ENCODE results near the gene PCNX2. TPM values are rescaled to one million over a fixed set of nuclear protein-coding genes. Genes with fewer than 3 reads are reported as not detected.

The PCNX2 gene
- total and polyA plus RNA-seq, 2 of the 8 experiments (the other 6 are each of a cell fraction or from before 2014, with no cell fraction given): 46.1 to 57.6 TPM

- TF ChIP-seq, protein P1, sequence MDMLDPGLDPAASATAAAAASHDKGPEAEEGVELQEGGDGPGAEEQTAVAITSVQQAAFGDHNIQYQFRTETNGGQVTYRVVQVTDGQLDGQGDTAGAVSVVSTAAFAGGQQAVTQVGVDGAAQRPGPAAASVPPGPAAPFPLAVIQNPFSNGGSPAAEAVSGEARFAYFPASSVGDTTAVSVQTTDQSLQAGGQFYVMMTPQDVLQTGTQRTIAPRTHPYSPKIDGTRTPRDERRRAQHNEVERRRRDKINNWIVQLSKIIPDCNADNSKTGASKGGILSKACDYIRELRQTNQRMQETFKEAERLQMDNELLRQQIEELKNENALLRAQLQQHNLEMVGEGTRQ (IDR thresholded peaks at IDR 0.05; ENCODE audit: low read length): no peak
- TF ChIP-seq YY1 (IDR thresholded peaks at IDR 0.05; ENCODE audit: low read depth, low read length) (no peak), SUZ12 (IDR thresholded peaks at IDR 0.05; ENCODE audit: low read length) (no peak), CHD2 (IDR thresholded peaks at IDR 0.05; ENCODE audit: low read length) (no peak), POLR2A (IDR thresholded peaks at IDR 0.05; ENCODE audit: control extremely low read depth in 1 of 2, low read depth in 2 of 2, low read length in 2 of 2) (no peak), BCL11A (IDR thresholded peaks at IDR 0.05; ENCODE audit: low read depth in 2 of 2, low read length in 2 of 2) (no peak), ATF3 (IDR thresholded peaks at IDR 0.05; ENCODE audit: insufficient read depth, low read depth, low read length) (no peak), CBX8 (IDR thresholded peaks at IDR 0.05; ENCODE audit: borderline replicate concordance, low read depth, low read length) (no peak), SAP30 (IDR thresholded peaks at IDR 0.05; ENCODE audit: insufficient read depth, insufficient replicate concordance, low read length) (no peak), TAF1 (IDR thresholded peaks at IDR 0.05; ENCODE audit: low read depth, low read length) (no peak), RXRA (IDR thresholded peaks at IDR 0.05; ENCODE audit: insufficient read depth, low read depth, low read length) (no peak), CTBP2 (IDR thresholded peaks at IDR 0.05; ENCODE audit: borderline replicate concordance, insufficient read depth, insufficient read length, low read length) (no peak), SP1 (IDR thresholded peaks at IDR 0.05; ENCODE audit: low read depth, low read length) (no peak)
- TF ChIP-seq, protein P2, sequence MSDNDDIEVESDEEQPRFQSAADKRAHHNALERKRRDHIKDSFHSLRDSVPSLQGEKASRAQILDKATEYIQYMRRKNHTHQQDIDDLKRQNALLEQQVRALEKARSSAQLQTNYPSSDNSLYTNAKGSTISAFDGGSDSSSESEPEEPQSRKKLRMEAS (IDR thresholded peaks at IDR 0.05): no peak
- peaks cover 0 to 6% (median 2%) of the 10 kb centered on the region in 4 experiments; a peak in 3 of 7 replicates for H3K4me1 ChIP-seq (replicated peaks in 1 of 4; ENCODE audit: control insufficient read depth in 3 of 4, insufficient read depth in 4 of 4, low read length in 3 of 4)
Observed at GRCh38 chr1:233342086-233342485, 46.6 kb upstream of the PCNX2 start.

More at GRCh38 chr1:233342086-233342485, 46.6 kb upstream of the PCNX2 start:
- no peak overlapping the region for H2AK5ac ChIP-seq (ENCODE audit: low read depth, low read length)
- H2BK120ac ChIP-seq (replicated peaks; ENCODE audit: low read depth, low read length): no peak overlapping the region
- H3K4me2 ChIP-seq (ENCODE audit: insufficient read depth in 1 of 2, low read depth in 2 of 2, low read length in 2 of 2): no peak overlapping the region
- no peak overlapping the region for H2BK15ac ChIP-seq (ENCODE audit: low read length)
- no peak overlapping the region for H3K56ac ChIP-seq (replicated peaks; ENCODE audit: insufficient read length, low read depth, low read length)
- H3K4ac ChIP-seq (replicated peaks; ENCODE audit: insufficient read length, low read depth, low read length): no peak overlapping the region
- no peak overlapping the region for H3K4me3 ChIP-seq (ENCODE audit: extremely low read depth in 1 of 4, insufficient read depth in 2 of 4, low read depth in 3 of 4, low read length in 4 of 4)
- peaks cover 3% of the 10 kb centered on the region for H3K79me1 ChIP-seq (ENCODE audit: low read depth, low read length)
- no peak overlapping the region for H2BK5ac ChIP-seq (ENCODE audit: low read depth, low read length)
- no peaks in the 10 kb centered on the region for H3K9me3 ChIP-seq (ENCODE audit: insufficient read depth in 2 of 2, low read depth in 1 of 2, low read length in 1 of 2)
- no peaks in the 10 kb centered on the region for H3K27me3 ChIP-seq (replicated peaks in 1 of 4; ENCODE audit: control insufficient read depth in 3 of 4, extremely low read depth in 1 of 4, insufficient read depth in 3 of 4, low read length in 3 of 4)
- H4K5ac ChIP-seq (ENCODE audit: insufficient read length, low read depth, low read length): no peak overlapping the region
- DNase-seq (ENCODE audit: low read depth in 1 of 2, low spot score in 2 of 2) (no peak), FAIRE-seq (no peak)
- H3K9ac ChIP-seq (replicated peaks in 1 of 4; ENCODE audit: extremely low read depth in 1 of 4, low read depth in 3 of 4, low read length in 3 of 4): no peak overlapping the region
- no peak overlapping the region for H4K8ac ChIP-seq (ENCODE audit: extremely low read depth, insufficient read depth, low read length)
- H3K14ac ChIP-seq (ENCODE audit: insufficient read length): no peak overlapping the region
- POLR2A ChIA-PET (ENCODE audit: partially characterized antibody): interaction anchor here (0.8 to 1.0 kb wide), 2 partner anchors 14 to 511 kb away, joined by 3 to 4 read pairs; no protein-coding TSS in a partner anchor
- H2BK20ac ChIP-seq (ENCODE audit: low read length): no peak overlapping the region
- CTCF ChIA-PET (ENCODE audit: partially characterized antibody): interaction anchor here (0.6 to 1.5 kb wide), 5 partner anchors 9 to 394 kb away, joined by 3 to 10 read pairs (median 4); no protein-coding TSS in a partner anchor
- H3K36me3 ChIP-seq (ENCODE audit: control insufficient read depth in 2 of 4, insufficient read depth in 4 of 4, low read length in 3 of 4): no peaks in the 10 kb centered on the region
- H4K91ac ChIP-seq (replicated peaks; ENCODE audit: insufficient read length, low read length): no peak overlapping the region
- no peaks in the 10 kb centered on the region for H4K20me1 ChIP-seq (replicated peaks in 1 of 2; ENCODE audit: control insufficient read depth in 1 of 2, insufficient read depth in 2 of 2, low read length in 2 of 2)
- H3K79me2 ChIP-seq (ENCODE audit: control insufficient read depth in 1 of 2, insufficient read depth in 2 of 2, low read length in 2 of 2): peaks cover 0 to 64% of the 10 kb centered on the region in 2 experiments; a peak in 2 of 4 replicates
- H3K27ac ChIP-seq (ENCODE audit: low read depth, low read length): no peak overlapping the region
- no peak overlapping the region for H3K23ac ChIP-seq (ENCODE audit: insufficient read length)
- no peak overlapping the region for H3K18ac ChIP-seq (ENCODE audit: extremely low read depth, low read length)
- H3K23me2 ChIP-seq (ENCODE audit: low read depth, low read length): no peaks in the 10 kb centered on the region; the same call in 1 of the 2 replicates
- no peak overlapping the region for H2BK12ac ChIP-seq (ENCODE audit: low read depth, low read length)
- H2AFZ ChIP-seq (ENCODE audit: low read length): no peak overlapping the region
